HL-60 (cell line): ENCODE results near the gene BDNF.

Experiments
- CTCF ChIP-seq: IDR thresholded peaks from one replicate; pipeline ENCODE4 v1.5.1; 2011; ENCODE audit warnings: low read length, control low read depth, inconsistent platforms; ENCODE audit not compliant: insufficient read depth
- POLR2AphosphoS5 ChIP-seq: IDR thresholded peaks from 2 replicates; pipeline ENCODE4 v1.6.1; 2012; ENCODE audit warnings: low read depth
- SPI1 ChIP-seq: IDR thresholded peaks from 2 replicates; pipeline ENCODE4 v1.6.1; 2012; ENCODE audit warnings: low read depth, mild to moderate bottlenecking, borderline replicate concordance
- TF ChIP-seq, protein P1 (sequence below): IDR thresholded peaks from 2 replicates; pipeline ENCODE4 v1.6.1; 2012; ENCODE audit warnings: low read depth; ENCODE audit not compliant: insufficient replicate concordance

DNA sequence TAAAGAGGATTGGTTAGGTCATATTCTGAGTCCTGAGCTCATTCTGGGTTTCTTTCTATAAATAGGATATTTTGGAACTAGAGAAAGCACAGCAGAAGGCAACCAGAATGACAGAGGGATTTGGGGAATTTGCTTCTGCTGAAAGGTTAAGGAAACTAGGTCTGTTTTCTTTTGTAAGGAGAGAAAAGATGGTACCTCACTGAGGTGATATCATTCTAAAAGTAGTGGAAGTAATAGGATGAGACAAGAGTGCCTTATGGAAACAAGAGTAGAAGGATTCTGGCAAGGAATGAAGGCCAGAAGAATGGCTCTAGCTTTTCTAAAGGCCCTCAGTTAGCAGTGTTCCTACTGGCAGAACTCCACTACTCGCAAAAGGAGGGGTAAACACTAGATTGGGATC is 26.7 kb upstream of the BDNF start:
- TF ChIP-seq, protein P1, sequence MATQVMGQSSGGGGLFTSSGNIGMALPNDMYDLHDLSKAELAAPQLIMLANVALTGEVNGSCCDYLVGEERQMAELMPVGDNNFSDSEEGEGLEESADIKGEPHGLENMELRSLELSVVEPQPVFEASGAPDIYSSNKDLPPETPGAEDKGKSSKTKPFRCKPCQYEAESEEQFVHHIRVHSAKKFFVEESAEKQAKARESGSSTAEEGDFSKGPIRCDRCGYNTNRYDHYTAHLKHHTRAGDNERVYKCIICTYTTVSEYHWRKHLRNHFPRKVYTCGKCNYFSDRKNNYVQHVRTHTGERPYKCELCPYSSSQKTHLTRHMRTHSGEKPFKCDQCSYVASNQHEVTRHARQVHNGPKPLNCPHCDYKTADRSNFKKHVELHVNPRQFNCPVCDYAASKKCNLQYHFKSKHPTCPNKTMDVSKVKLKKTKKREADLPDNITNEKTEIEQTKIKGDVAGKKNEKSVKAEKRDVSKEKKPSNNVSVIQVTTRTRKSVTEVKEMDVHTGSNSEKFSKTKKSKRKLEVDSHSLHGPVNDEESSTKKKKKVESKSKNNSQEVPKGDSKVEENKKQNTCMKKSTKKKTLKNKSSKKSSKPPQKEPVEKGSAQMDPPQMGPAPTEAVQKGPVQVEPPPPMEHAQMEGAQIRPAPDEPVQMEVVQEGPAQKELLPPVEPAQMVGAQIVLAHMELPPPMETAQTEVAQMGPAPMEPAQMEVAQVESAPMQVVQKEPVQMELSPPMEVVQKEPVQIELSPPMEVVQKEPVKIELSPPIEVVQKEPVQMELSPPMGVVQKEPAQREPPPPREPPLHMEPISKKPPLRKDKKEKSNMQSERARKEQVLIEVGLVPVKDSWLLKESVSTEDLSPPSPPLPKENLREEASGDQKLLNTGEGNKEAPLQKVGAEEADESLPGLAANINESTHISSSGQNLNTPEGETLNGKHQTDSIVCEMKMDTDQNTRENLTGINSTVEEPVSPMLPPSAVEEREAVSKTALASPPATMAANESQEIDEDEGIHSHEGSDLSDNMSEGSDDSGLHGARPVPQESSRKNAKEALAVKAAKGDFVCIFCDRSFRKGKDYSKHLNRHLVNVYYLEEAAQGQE = no peak
- TF ChIP-seq CTCF (no peak), POLR2AphosphoS5 (no peak), SPI1 (no peak)
